B cell (primary cell): ENCODE results near the gene GIPC1. TPM values are rescaled to one million over a fixed set of nuclear protein-coding genes. Genes with fewer than 3 reads are reported as not detected.

ENCODE experiments used
- ATAC-seq: fragments of 200-7000 bp; cut with Tn5 transposase; one replicate; pipeline ENCODE4 v1.10.0; 2021; ENCODE audit warnings: low read depth, mild to moderate bottlenecking, moderate number of reproducible peaks, moderate library complexity
- CTCF ChIA-PET: fragments of 350-600 bp; sonication (Branson Sonifier 250); formaldehyde crosslinking; loops from one replicate; lab custom pipeline; 2021; ENCODE audit warnings: antibody characterized with exemption, inconsistent platforms; lab: Charles Lee
- POLR2A ChIA-PET: fragments of 350-600 bp; sonication (Branson Sonifier 250); formaldehyde crosslinking; loops from one replicate; lab custom pipeline; 2021; ENCODE audit warnings: antibody characterized with exemption; lab: Charles Lee
- DNase-seq: peaks from one replicate; pipeline ENCODE4 v3.0.0; 2013
- H2AFZ ChIP-seq: 2 replicates; pipeline ENCODE4 v1.6.1; 2012; ENCODE audit warnings: mild to moderate bottlenecking, low read depth, low read length; ENCODE audit not compliant: insufficient read depth, poor library complexity, severe bottlenecking
- H3K27ac ChIP-seq, 2 donors: 1 replicate in 1 of 2; 2 replicates in 1 of 2; pipeline ENCODE4 v1.5.1; 2012 to 2013; ENCODE audit warnings: low read length in 2 of 2, mild to moderate bottlenecking in 2 of 2, moderate library complexity in 1 of 2
- H3K27me3 ChIP-seq, 4 experiments: fragments of 200-600 bp in 1 of 4; sonication (generic) in 1 of 4; replicated peaks in 1 of 4; 1 replicate in 2 of 4; 2 replicates in 2 of 4; pipeline versions ENCODE4 v1.6.1 to v1.7.0; 2013 to 2016; ENCODE audit warnings: low read length in 3 of 4, mild to moderate bottlenecking in 2 of 4, mixed read lengths in 1 of 4, moderate library complexity in 1 of 4; ENCODE audit not compliant: insufficient read depth in 4 of 4, control insufficient read depth in 3 of 4; ENCODE audit errors: control extremely low read depth in 1 of 4
- H3K36me3 ChIP-seq, 2 experiments: replicated peaks in 1 of 2; 1 replicate in 1 of 2; 2 replicates in 1 of 2; pipeline versions ENCODE4 v1.6.1 to v1.7.1; 2013; ENCODE audit warnings: low read length in 1 of 2; ENCODE audit not compliant: insufficient read depth in 2 of 2, control insufficient read depth in 1 of 2; ENCODE audit errors: control extremely low read depth in 1 of 2, extremely low read depth in 1 of 2
- H3K4me1 ChIP-seq, 2 donors: fragments of 200-600 bp in 1 of 2; sonication (generic) in 1 of 2; 1 replicate in 1 of 2; 2 replicates in 1 of 2; pipeline versions ENCODE4 v1.5.1 to v1.6.1; 2013 to 2017; ENCODE audit warnings: low read length in 2 of 2; ENCODE audit not compliant: control insufficient read depth in 2 of 2, insufficient read depth in 2 of 2
- H3K4me2 ChIP-seq: replicated peaks from 2 replicates; pipeline ENCODE3; 2012; ENCODE audit warnings: mild to moderate bottlenecking, low read depth, low read length; ENCODE audit not compliant: poor library complexity, severe bottlenecking
- H3K4me3 ChIP-seq, 5 experiments: fragments of 200-600 bp in 1 of 5; sonication (generic) in 1 of 5; 1 replicate in 3 of 5; 2 replicates in 2 of 5; pipeline versions ENCODE4 v1.5.1 to v1.7.0; 2011 to 2016; ENCODE audit warnings: low read length in 4 of 5, mild to moderate bottlenecking in 4 of 5, low read depth in 2 of 5, control low read depth in 1 of 5, moderate library complexity in 1 of 5; ENCODE audit not compliant: insufficient read depth in 1 of 5; ENCODE audit errors: control extremely low read depth in 1 of 5, extremely low read depth in 1 of 5
- H3K79me2 ChIP-seq: fragments of 200-600 bp; sonication (generic); one replicate; pipeline ENCODE4 v1.6.0; 2016; ENCODE audit warnings: low read length; ENCODE audit not compliant: control insufficient read depth, insufficient read depth
- H3K9ac ChIP-seq: fragments of 200-600 bp; sonication (generic); 2 replicates; pipeline ENCODE4 v1.6.1; 2017; ENCODE audit warnings: mild to moderate bottlenecking, low read length, moderate library complexity
- H3K9me3 ChIP-seq, 3 donors: one replicate each; pipeline versions ENCODE4 v1.6.1 to v1.7.1; 2013; ENCODE audit warnings: low read length in 2 of 3; ENCODE audit not compliant: control insufficient read depth in 2 of 3, insufficient read depth in 1 of 3; ENCODE audit errors: control extremely low read depth in 1 of 3
- H4K20me1 ChIP-seq: 2 replicates; pipeline ENCODE4 v1.6.0; 2012; ENCODE audit warnings: mild to moderate bottlenecking, low read length; ENCODE audit not compliant: insufficient read depth, control insufficient read depth, poor library complexity, severe bottlenecking
- H3K27ac Mint-ChIP-seq: one replicate; pipeline ENCODE4 v1.8.0; 2021; ENCODE audit warnings: mixed read lengths
- H3K27me3 Mint-ChIP-seq: one replicate; pipeline ENCODE4 v1.8.0; 2021; ENCODE audit warnings: mixed read lengths
- H3K4me1 Mint-ChIP-seq: one replicate; pipeline ENCODE4 v1.8.0; 2021; ENCODE audit warnings: mixed read lengths
- H3K4me3 Mint-ChIP-seq: one replicate; pipeline ENCODE4 v1.8.0; 2021; ENCODE audit warnings: mixed read lengths
- H3K9me3 Mint-ChIP-seq: one replicate; pipeline ENCODE4 v1.8.0; 2022; ENCODE audit warnings: mixed read lengths; ENCODE audit not compliant: insufficient read depth
- CTCF ChIP-seq: fragments of 200-600 bp; IDR thresholded peaks from one replicate; pipeline ENCODE4 v1.8.0; 2022; ENCODE audit warnings: antibody characterized with exemption, mild to moderate bottlenecking
- EZH2 ChIP-seq: IDR thresholded peaks from 2 replicates; pipeline ENCODE4 v1.6.1; 2012; ENCODE audit warnings: borderline replicate concordance, low read depth, mild to moderate bottlenecking, moderate library complexity, low read length; ENCODE audit not compliant: insufficient read depth, poor library complexity, severe bottlenecking
- WGBS: methylation state at CpG from one replicate; pipeline ENCODE4 v1.1.5; 2013; ENCODE audit warnings: missing lambda C conversion rate; ENCODE audit not compliant: insufficient coverage; 5-methylcytosine and 5-hydroxymethylcytosine counted together
- intact Hi-C: fragments of 100-400 bp; cut with micrococcal nuclease; formaldehyde crosslinking; loops from one replicate; pipeline ENCODE4 v1.10.0; 2022
- polyA plus RNA-seq: library from polyadenylated mRNA; depleted of rRNA; stranded (reverse); fragments of >200 nt; gene quantifications from 2 replicates; pipeline ENCODE4 v1.2.3, GENCODE V29; 2012
- total RNA-seq, 2 donors: library from RNA; stranded (reverse); fragments of 120-200 nt in 1 of 2; gene quantifications; 1 replicate in 1 of 2; 2 replicates in 1 of 2; pipeline versions ENCODE4 v1.2.3 to v1.2.4, GENCODE V29; 2013 to 2022

The GIPC1 gene
- total and polyA plus RNA-seq, 2 donors (not counting 1 experiment from before 2014, with no cell fraction given), result 11.3 to 12.0 TPM

- H3K4me3 ChIP-seq, result no peak overlapping the region
- no peaks in the 10 kb centered on the region for H3K27me3 ChIP-seq
- H3K36me3 ChIP-seq, result no peaks in the 10 kb centered on the region
- no peak overlapping the region for H3K27ac Mint-ChIP-seq
- H3K9ac ChIP-seq, result no peak overlapping the region
- H3K4me2 ChIP-seq, result no peak overlapping the region
- no peaks in the 10 kb centered on the region for H3K9me3 Mint-ChIP-seq
- H3K79me2 ChIP-seq, result no peaks in the 10 kb centered on the region
- no peaks in the 10 kb centered on the region for H3K27me3 Mint-ChIP-seq
- no peak overlapping the region for H3K4me3 Mint-ChIP-seq
- no peaks in the 10 kb centered on the region for H4K20me1 ChIP-seq
- H3K9me3 ChIP-seq, result peaks cover 0 to 4% (median 0%) of the 10 kb centered on the region in 3 donors
- H3K4me1 Mint-ChIP-seq, result peaks cover 14% of the 10 kb centered on the region
- WGBS, result 95% methylated on average over 3 of the region's 5 CpGs
- peaks cover 6 to 16% of the 10 kb centered on the region in 2 donors for H3K4me1 ChIP-seq
- ATAC-seq, result no peak
- no peak for TF ChIP-seq EZH2
- TF ChIP-seq CTCF, result no peak
- H2AFZ ChIP-seq, result no peak overlapping the region
- ChIA-PET POLR2A (no interaction called here), CTCF (interaction anchor here (0.9 kb wide), 1 partner anchor 11 kb away, joined by 4 read pairs; no protein-coding TSS in a partner anchor)
- intact Hi-C loops, result no loop called here
- no peak for DNase-seq
- H3K27ac ChIP-seq, result no peak overlapping the region
Measured at GRCh38 chr19:14492756-14493337, 3.1 kb downstream of the GIPC1 start.

- H2AFZ ChIP-seq, result no peak overlapping the region
- no peaks in the 10 kb centered on the region for H3K4me1 ChIP-seq
- no peaks in the 10 kb centered on the region for H4K20me1 ChIP-seq
- no peak overlapping the region for H3K4me3 ChIP-seq
- H3K4me3 Mint-ChIP-seq, result no peak overlapping the region
- no peaks in the 10 kb centered on the region for H3K9me3 Mint-ChIP-seq
- ChIA-PET POLR2A (interaction anchor here (0.6 to 2.2 kb wide), 2 partner anchors 30 kb away, joined by 4 to 5 read pairs; partner anchors contain the start of gene DNAJB1), CTCF (interaction anchor here (0.6 to 1.2 kb wide), 8 partner anchors 9 to 543 kb away, joined by 3 to 5 read pairs (median 3); no protein-coding TSS in a partner anchor)
- DNase-seq, result no peak
- H3K4me1 Mint-ChIP-seq, result no peaks in the 10 kb centered on the region
- no peak for TF ChIP-seq EZH2
- no peak for TF ChIP-seq CTCF
- no peak overlapping the region for H3K27ac ChIP-seq
- H3K4me2 ChIP-seq, result no peak overlapping the region
- H3K27me3 ChIP-seq, result no peaks in the 10 kb centered on the region
- H3K79me2 ChIP-seq, result no peaks in the 10 kb centered on the region
- no peaks in the 10 kb centered on the region for H3K27me3 Mint-ChIP-seq
- H3K9ac ChIP-seq, result no peak overlapping the region
- no peak overlapping the region for H3K27ac Mint-ChIP-seq
- intact Hi-C loops, result loop anchor here (2.0 kb wide), 1 partner anchor 291 kb away; no protein-coding TSS in a partner anchor
- ATAC-seq, result no peak
- no peaks in the 10 kb centered on the region for H3K9me3 ChIP-seq
- WGBS, result 92% methylated on average over 4 of the region's 16 CpGs
- no peaks in the 10 kb centered on the region for H3K36me3 ChIP-seq
Measured at GRCh38 chr19:14487370-14488125, 8.4 kb downstream of the GIPC1 start.
